Naive B cell (primary cell): ENCODE data around the gene SRGAP3. TPM values are rescaled to one million over a fixed set of nuclear protein-coding genes. Genes with fewer than 3 reads are reported as not detected.

Experiments
- ATAC-seq, 2 donors: fragments of 150-1000 bp; cut with Tn5 transposase; 2 replicates each; pipeline ENCODE4 v1.10.0; 2021; ENCODE audit warnings: low read depth in 2 of 2, mild to moderate bottlenecking in 2 of 2, moderate library complexity in 2 of 2
- DNase-seq: peaks from one replicate; pipeline ENCODE4 v3.0.0; 2022
- H3K27ac Mint-ChIP-seq, 6 donors: one replicate each; pipeline ENCODE4 v1.8.0; 2020 to 2022; ENCODE audit warnings: mild to moderate bottlenecking in 6 of 6, mixed read lengths in 6 of 6, moderate library complexity in 5 of 6, inconsistent platforms in 2 of 6
- H3K27me3 Mint-ChIP-seq, 3 donors: one replicate each; pipeline ENCODE4 v1.8.0; 2021 to 2022; ENCODE audit warnings: mixed read lengths in 3 of 3, mild to moderate bottlenecking in 1 of 3
- H3K36me3 Mint-ChIP-seq, 2 donors: one replicate each; pipeline ENCODE4 v1.8.0; 2020 to 2022; ENCODE audit warnings: mixed read lengths in 2 of 2, inconsistent platforms in 1 of 2, mild to moderate bottlenecking in 1 of 2
- H3K4me1 Mint-ChIP-seq, 3 donors: one replicate each; pipeline ENCODE4 v1.8.0; 2020 to 2022; ENCODE audit warnings: mixed read lengths in 3 of 3, inconsistent platforms in 1 of 3, mild to moderate bottlenecking in 1 of 3, moderate library complexity in 1 of 3
- H3K4me3 Mint-ChIP-seq, 8 donors: one replicate each; pipeline ENCODE4 v1.8.0; 2020 to 2022; ENCODE audit warnings: mild to moderate bottlenecking in 8 of 8, mixed read lengths in 8 of 8, moderate library complexity in 8 of 8, inconsistent platforms in 2 of 8
- H3K9me3 Mint-ChIP-seq, 7 donors: one replicate each; pipeline ENCODE4 v1.8.0; 2020 to 2022; ENCODE audit warnings: mixed read lengths in 7 of 7, mild to moderate bottlenecking in 5 of 7, inconsistent platforms in 2 of 7, moderate library complexity in 1 of 7
- polyA plus RNA-seq, 6 donors: library from polyadenylated mRNA; unstranded; fragments of 300-500 nt; fragmentation: Illumina TruSeq; gene quantifications; one replicate each; pipeline ENCODE4 v1.2.3, GENCODE V29; 2021; ENCODE audit warnings: low read depth in 6 of 6

Gene SRGAP3
- polyA plus RNA-seq, 6 donors from 2014 or later, result 0.36 to 2.4 (median 0.87) TPM; not detected in 1

- Mint-ChIP-seq H3K36me3 (no peaks in the 10 kb centered on the region), H3K4me3 (no peak overlapping the region), H3K9me3 (no peaks in the 10 kb centered on the region), H3K27ac (no peak overlapping the region), H3K27me3 (peaks cover 0 to 7% (median 4%) of the 10 kb centered on the region in 3 donors), H3K4me1 (peaks cover 0 to 6% (median 4%) of the 10 kb centered on the region in 3 donors)
- ATAC-seq, result no peak
- DNase-seq, result no peak
Observed at GRCh38 chr3:9032231-9032777, 217.1 kb downstream of the SRGAP3 start.

- peaks cover 0 to 7% (median 4%) of the 10 kb centered on the region in 3 donors for H3K27me3 Mint-ChIP-seq
- no peak overlapping the region for H3K27ac Mint-ChIP-seq
- H3K4me1 Mint-ChIP-seq, result peaks cover 0 to 3% (median 0%) of the 10 kb centered on the region in 3 donors
- no peak for DNase-seq
- H3K4me3 Mint-ChIP-seq, result no peak overlapping the region
- no peaks in the 10 kb centered on the region for H3K9me3 Mint-ChIP-seq
- H3K36me3 Mint-ChIP-seq, result no peaks in the 10 kb centered on the region
- ATAC-seq, result no peak
Observed at GRCh38 chr3:9030034-9030433, 219.4 kb downstream of the SRGAP3 start.

GRCh38 chr3:9028134-9028533 is 221.3 kb downstream of the SRGAP3 start:
- H3K4me1 Mint-ChIP-seq, result no peaks in the 10 kb centered on the region
- ATAC-seq (no peak), DNase-seq (no peak)
- H3K27me3 Mint-ChIP-seq, result peaks cover 0 to 7% (median 4%) of the 10 kb centered on the region in 3 donors
- no peaks in the 10 kb centered on the region for H3K9me3 Mint-ChIP-seq
- no peaks in the 10 kb centered on the region for H3K36me3 Mint-ChIP-seq
- H3K27ac Mint-ChIP-seq, result no peak overlapping the region
- H3K4me3 Mint-ChIP-seq, result no peak overlapping the region

GRCh38 chr3:9026320-9027045 is 223.0 kb downstream of the SRGAP3 start:
- H3K4me3 Mint-ChIP-seq, result no peak overlapping the region
- DNase-seq (no peak), ATAC-seq (no peak)
- H3K36me3 Mint-ChIP-seq, result no peaks in the 10 kb centered on the region
- no peaks in the 10 kb centered on the region for H3K4me1 Mint-ChIP-seq
- no peak overlapping the region for H3K27ac Mint-ChIP-seq
- no peaks in the 10 kb centered on the region for H3K9me3 Mint-ChIP-seq
- H3K27me3 Mint-ChIP-seq, result peaks cover 0 to 8% (median 3%) of the 10 kb centered on the region in 3 donors

- no peaks in the 10 kb centered on the region for H3K36me3 Mint-ChIP-seq
- DNase-seq (no peak), ATAC-seq (no peak)
- H3K4me3 Mint-ChIP-seq, result no peak overlapping the region
- no peak overlapping the region for H3K27ac Mint-ChIP-seq
- no peaks in the 10 kb centered on the region for H3K4me1 Mint-ChIP-seq
- peaks cover 0 to 7% (median 5%) of the 10 kb centered on the region in 3 donors for H3K27me3 Mint-ChIP-seq
- H3K9me3 Mint-ChIP-seq, result no peaks in the 10 kb centered on the region
Observed at GRCh38 chr3:9024341-9024740, 225.1 kb downstream of the SRGAP3 start.

- DNase-seq, result no peak
- no peaks in the 10 kb centered on the region for H3K4me1 Mint-ChIP-seq
- no peak for ATAC-seq
- H3K4me3 Mint-ChIP-seq, result no peak overlapping the region
- H3K27ac Mint-ChIP-seq, result no peak overlapping the region
- peaks cover 0 to 7% (median 5%) of the 10 kb centered on the region in 3 donors for H3K27me3 Mint-ChIP-seq
- H3K36me3 Mint-ChIP-seq, result no peaks in the 10 kb centered on the region
- H3K9me3 Mint-ChIP-seq, result no peaks in the 10 kb centered on the region
Observed at GRCh38 chr3:9023226-9023590, 226.2 kb downstream of the SRGAP3 start.

- Mint-ChIP-seq H3K27me3 (peaks cover 5 to 7% (median 5%) of the 10 kb centered on the region in 3 donors), H3K4me3 (peak overlapping the region in 1 of 8 donors; percentile 4), H3K9me3 (no peaks in the 10 kb centered on the region), H3K36me3 (no peaks in the 10 kb centered on the region), H3K27ac (no peak overlapping the region), H3K4me1 (no peaks in the 10 kb centered on the region)
- ATAC-seq (no peak), DNase-seq (no peak)
Observed at GRCh38 chr3:9022305-9023225, 226.9 kb downstream of the SRGAP3 start.

GRCh38 chr3:9021271-9022009 is 228.0 kb downstream of the SRGAP3 start:
- Mint-ChIP-seq H3K9me3 (no peaks in the 10 kb centered on the region), H3K36me3 (no peaks in the 10 kb centered on the region), H3K4me1 (no peaks in the 10 kb centered on the region), H3K27me3 (peaks cover 5 to 7% (median 5%) of the 10 kb centered on the region in 3 donors), H3K4me3 (no peak overlapping the region), H3K27ac (no peak overlapping the region)
- ATAC-seq, result no peak
- DNase-seq, result no peak

GRCh38 chr3:9020426-9020825 is 229.0 kb downstream of the SRGAP3 start:
- H3K4me1 Mint-ChIP-seq, result no peaks in the 10 kb centered on the region

GRCh38 chr3:9019259-9019961 is 230.0 kb downstream of the SRGAP3 start:
- Mint-ChIP-seq H3K27me3 (peaks cover 5 to 15% (median 7%) of the 10 kb centered on the region in 3 donors), H3K27ac (no peak overlapping the region), H3K9me3 (no peaks in the 10 kb centered on the region), H3K4me1 (no peaks in the 10 kb centered on the region), H3K36me3 (no peaks in the 10 kb centered on the region), H3K4me3 (no peak overlapping the region)
- ATAC-seq (no peak), DNase-seq (no peak)

More at GRCh38 chr3:9020426-9020825, 229.0 kb downstream of the SRGAP3 start:
- no peak for ATAC-seq
- Mint-ChIP-seq H3K9me3 (no peaks in the 10 kb centered on the region), H3K27ac (peak overlapping the region in 1 of 6 donors; percentile 7), H3K36me3 (no peaks in the 10 kb centered on the region), H3K4me3 (no peak overlapping the region), H3K27me3 (peaks cover 5 to 8% (median 7%) of the 10 kb centered on the region in 3 donors)
- DNase-seq, result no peak

GRCh38 chr3:9015250-9015649 is 234.2 kb downstream of the SRGAP3 start:
- H3K4me1 Mint-ChIP-seq, result no peaks in the 10 kb centered on the region
- no peaks in the 10 kb centered on the region for H3K36me3 Mint-ChIP-seq
- peaks cover 0 to 1% (median 0%) of the 10 kb centered on the region in 7 donors for H3K9me3 Mint-ChIP-seq
- DNase-seq, result no peak
- H3K4me3 Mint-ChIP-seq, result no peak overlapping the region
- no peak for ATAC-seq
- H3K27me3 Mint-ChIP-seq, result peaks cover 5 to 10% (median 7%) of the 10 kb centered on the region in 3 donors
- no peak overlapping the region for H3K27ac Mint-ChIP-seq

- ATAC-seq (no peak), DNase-seq (no peak)
- Mint-ChIP-seq H3K4me1 (no peaks in the 10 kb centered on the region), H3K9me3 (peaks cover 0 to 1% (median 0%) of the 10 kb centered on the region in 7 donors), H3K4me3 (no peak overlapping the region), H3K36me3 (no peaks in the 10 kb centered on the region), H3K27ac (no peak overlapping the region), H3K27me3 (peaks cover 0 to 10% (median 10%) of the 10 kb centered on the region in 3 donors)
Observed at GRCh38 chr3:9013782-9014563, 235.5 kb downstream of the SRGAP3 start.
